ENCODE data around the gene DLG5. TPM values are rescaled to one million over a fixed set of nuclear protein-coding genes. Genes with fewer than 3 reads are reported as not detected.

DLG5 gene
- polyA plus RNA-seq, 3 donors from 2014 or later = 1.6 to 3.7 (median 1.9) TPM

GRCh38 chr10:77817541-77817940, 109.0 kb downstream of the DLG5 start:
- Mint-ChIP-seq H3K4me1 (no peaks in the 10 kb centered on the region), H3K27me3 (ENCODE audit: low read depth in 3 of 3) (peaks cover 1 to 3% (median 3%) of the 10 kb centered on the region in 3 donors), H3K27ac (peak overlapping the region in 1 of 6 donors; percentile 8), H3K4me3 (no peak overlapping the region), H3K36me3 (peaks cover 13 to 48% (median 34%) of the 10 kb centered on the region in 3 donors), H3K9me3 (no peaks in the 10 kb centered on the region)
- DNase-seq = no peak

DNA sequence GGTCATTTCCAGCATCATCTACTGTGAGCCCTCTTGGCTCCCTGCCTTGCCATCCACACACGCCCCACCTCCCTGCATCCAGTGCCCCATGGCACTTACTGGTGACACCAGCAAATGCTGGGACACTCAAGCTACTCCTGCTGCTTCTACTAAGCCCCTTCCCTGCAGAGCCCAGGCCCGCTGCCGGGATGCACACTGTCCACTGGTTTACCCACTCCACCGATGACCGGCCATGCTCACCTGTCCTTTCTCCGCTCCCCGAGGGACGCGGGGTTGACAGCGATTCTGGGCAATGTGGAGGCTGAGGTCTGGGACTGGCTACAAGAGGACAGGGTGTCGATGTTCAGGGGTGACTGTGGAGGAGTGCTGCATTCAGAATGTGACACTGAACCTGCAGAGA, 110.2 kb downstream of the DLG5 start:
- H3K36me3 Mint-ChIP-seq = peaks cover 16 to 49% (median 33%) of the 10 kb centered on the region in 3 donors
- H3K9me3 Mint-ChIP-seq = no peaks in the 10 kb centered on the region
- H3K4me3 Mint-ChIP-seq = no peak overlapping the region
- no peaks in the 10 kb centered on the region for H3K4me1 Mint-ChIP-seq
- H3K27ac Mint-ChIP-seq = no peak overlapping the region
- DNase-seq = no peak
- H3K27me3 Mint-ChIP-seq (ENCODE audit: low read depth in 3 of 3) = peaks cover 1 to 3% (median 3%) of the 10 kb centered on the region in 3 donors

DNA sequence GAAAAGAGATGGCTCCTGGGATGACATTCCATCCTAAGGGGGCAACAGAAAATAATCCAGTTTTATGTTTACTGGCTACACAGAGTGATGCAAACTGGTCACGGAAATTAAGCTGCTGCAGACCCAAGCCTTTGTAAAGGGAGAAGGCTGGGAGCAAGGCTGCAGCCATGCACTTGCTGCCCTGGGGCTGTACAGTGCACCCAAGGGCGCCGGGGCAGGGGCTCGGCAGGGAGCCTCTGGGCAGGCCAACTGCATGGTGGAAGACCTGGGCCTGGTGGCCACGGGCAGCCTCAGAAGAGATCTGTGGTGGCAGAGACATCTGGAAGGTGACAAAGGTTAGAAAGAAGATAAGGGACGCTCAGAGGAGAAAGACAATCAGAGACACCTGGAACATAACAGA, 113.8 kb downstream of the DLG5 start:
- no peak for DNase-seq
- peaks cover 25 to 58% (median 32%) of the 10 kb centered on the region in 3 donors for H3K36me3 Mint-ChIP-seq
- H3K27ac Mint-ChIP-seq = no peak overlapping the region
- peaks cover 0 to 2% (median 0%) of the 10 kb centered on the region in 3 donors for H3K27me3 Mint-ChIP-seq (ENCODE audit: low read depth in 3 of 3)
- H3K4me1 Mint-ChIP-seq = no peaks in the 10 kb centered on the region
- no peaks in the 10 kb centered on the region for H3K9me3 Mint-ChIP-seq
- no peak overlapping the region for H3K4me3 Mint-ChIP-seq

- no peak for DNase-seq
- Mint-ChIP-seq H3K4me3 (no peak overlapping the region), H3K36me3 (peaks cover 29 to 58% (median 34%) of the 10 kb centered on the region in 3 donors), H3K4me1 (no peaks in the 10 kb centered on the region), H3K27ac (no peak overlapping the region), H3K27me3 (ENCODE audit: low read depth in 3 of 3) (peaks cover 0 to 3% (median under 1%) of the 10 kb centered on the region in 3 donors), H3K9me3 (no peaks in the 10 kb centered on the region)
These were observed 114.6 kb downstream of the DLG5 start for GRCh38 chr10:77811831-77812430.

DNA sequence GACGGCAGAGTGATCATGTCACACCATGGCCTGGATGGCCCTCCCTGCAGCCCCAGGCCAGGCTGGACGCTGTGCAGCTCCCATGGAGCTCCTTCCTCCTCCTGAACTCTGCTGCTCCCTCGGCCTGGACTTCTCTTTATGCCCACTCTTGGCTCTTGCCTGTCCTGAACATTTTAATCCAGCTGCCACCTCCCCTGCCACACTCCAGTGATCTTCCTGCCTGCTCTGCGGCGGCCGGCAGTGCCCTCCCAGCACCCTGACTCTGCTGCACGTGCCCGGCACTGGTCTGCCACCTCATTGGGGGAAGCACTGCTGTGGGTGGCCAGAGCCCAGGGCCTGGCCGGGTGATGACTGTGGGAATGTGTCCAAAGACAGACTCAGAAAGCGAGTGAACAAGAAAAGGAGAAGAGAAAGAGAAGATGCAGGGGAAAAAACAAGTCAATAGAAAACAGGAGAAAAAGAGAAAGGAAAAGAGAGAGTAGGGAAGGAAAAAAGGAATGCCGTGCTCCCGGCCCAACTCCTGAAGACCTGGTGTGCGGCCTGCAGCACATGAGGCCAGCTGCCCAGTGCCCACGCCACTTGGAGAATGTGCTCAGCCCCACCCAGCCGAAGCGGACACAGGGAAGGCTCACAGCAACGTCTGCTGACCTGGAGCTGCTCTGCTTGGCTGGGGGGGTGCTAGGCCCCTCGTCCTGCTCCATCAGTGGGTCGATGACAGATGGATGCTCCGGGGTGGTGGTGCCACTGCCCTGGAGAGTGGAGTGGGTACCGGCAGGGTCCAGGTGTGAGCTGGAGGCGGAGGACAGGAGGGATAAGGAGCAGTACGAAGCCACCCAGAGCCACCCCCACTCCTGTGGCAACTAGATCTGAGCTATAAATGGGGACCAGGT, 115.9 kb downstream of the DLG5 start:
- no peak overlapping the region for H3K4me3 Mint-ChIP-seq
- no peaks in the 10 kb centered on the region for H3K4me1 Mint-ChIP-seq
- H3K36me3 Mint-ChIP-seq = peaks cover 29 to 61% (median 30%) of the 10 kb centered on the region in 3 donors
- H3K27ac Mint-ChIP-seq = no peak overlapping the region
- H3K27me3 Mint-ChIP-seq (ENCODE audit: low read depth in 3 of 3) = peaks cover 0 to 3% (median 2%) of the 10 kb centered on the region in 3 donors
- no peak for DNase-seq
- H3K9me3 Mint-ChIP-seq = no peaks in the 10 kb centered on the region

DNA sequence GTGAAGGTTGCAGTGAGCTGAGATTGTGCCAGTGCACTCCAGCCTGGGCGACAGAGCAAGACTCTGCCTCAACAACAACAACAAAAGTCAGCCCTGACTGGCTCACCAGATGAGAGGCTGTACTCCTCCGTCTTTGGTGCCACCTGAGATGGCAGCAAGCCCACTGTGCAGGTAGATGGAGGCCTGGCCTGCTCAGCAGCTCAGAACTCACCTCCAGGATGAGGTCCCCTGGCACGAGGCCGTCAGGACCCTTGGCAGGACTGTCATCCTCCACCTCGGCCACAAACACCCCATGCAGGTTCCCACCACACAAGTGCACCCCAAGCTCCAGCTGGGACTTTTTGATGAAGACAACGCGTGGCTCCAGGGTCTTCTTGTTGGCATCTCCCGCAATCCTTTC, 117.2 kb downstream of the DLG5 start:
- no peak overlapping the region for H3K27ac Mint-ChIP-seq
- H3K36me3 Mint-ChIP-seq = peaks cover 26 to 70% (median 29%) of the 10 kb centered on the region in 3 donors
- peaks cover 0 to 3% (median 2%) of the 10 kb centered on the region in 3 donors for H3K27me3 Mint-ChIP-seq (ENCODE audit: low read depth in 3 of 3)
- DNase-seq = no peak
- no peaks in the 10 kb centered on the region for H3K9me3 Mint-ChIP-seq
- no peaks in the 10 kb centered on the region for H3K4me1 Mint-ChIP-seq
- no peak overlapping the region for H3K4me3 Mint-ChIP-seq

GRCh38 chr10:77807706-77808105, 118.8 kb downstream of the DLG5 start:
- no peak for DNase-seq
- peaks cover 30 to 75% (median 32%) of the 10 kb centered on the region in 3 donors for H3K36me3 Mint-ChIP-seq
- H3K27me3 Mint-ChIP-seq (ENCODE audit: low read depth in 3 of 3) = peaks cover 0 to 4% (median 2%) of the 10 kb centered on the region in 3 donors
- H3K4me1 Mint-ChIP-seq = no peaks in the 10 kb centered on the region
- peak overlapping the region in 1 of 6 donors; percentile 53 for H3K27ac Mint-ChIP-seq
- H3K4me3 Mint-ChIP-seq = no peak overlapping the region
- no peaks in the 10 kb centered on the region for H3K9me3 Mint-ChIP-seq

DNA sequence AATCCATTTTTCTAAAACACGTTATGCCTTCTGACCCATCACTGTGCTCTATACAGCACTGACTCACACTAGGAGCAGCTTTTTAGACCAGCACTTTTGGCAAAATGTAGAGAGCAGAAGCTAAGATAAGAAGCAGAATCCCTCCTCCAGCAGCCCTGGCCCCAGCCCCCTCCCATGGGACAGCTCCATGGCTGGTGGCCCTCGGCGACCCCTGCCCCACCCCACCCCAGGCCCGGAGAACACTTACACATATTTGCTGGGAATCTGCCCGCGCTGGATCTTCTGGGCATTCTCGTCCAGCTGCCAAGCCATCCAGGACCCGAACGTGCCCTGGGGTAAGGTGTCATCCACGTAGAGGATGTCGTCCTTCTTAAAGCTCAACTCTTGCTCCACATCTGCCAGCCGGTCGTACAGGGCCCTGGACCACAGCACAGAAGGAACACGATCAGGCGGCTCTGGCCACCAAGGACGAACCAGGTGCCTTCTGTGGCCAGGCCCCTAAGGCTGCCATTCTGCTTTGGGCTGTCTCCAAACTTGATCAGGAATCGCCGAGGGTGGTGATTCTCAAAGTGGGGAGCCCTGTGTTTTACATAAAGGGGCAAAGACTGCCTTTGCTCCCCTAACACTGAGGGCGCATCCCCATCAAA, 119.9 kb downstream of the DLG5 start:
- DNase-seq = no peak
- peaks cover 31 to 78% (median 35%) of the 10 kb centered on the region in 3 donors for H3K36me3 Mint-ChIP-seq
- peaks cover 8 to 9% of the 10 kb centered on the region in 2 donors for H3K4me1 Mint-ChIP-seq
- H3K9me3 Mint-ChIP-seq = no peaks in the 10 kb centered on the region
- H3K4me3 Mint-ChIP-seq = no peak overlapping the region
- no peak overlapping the region for H3K27ac Mint-ChIP-seq
- H3K27me3 Mint-ChIP-seq (ENCODE audit: low read depth in 3 of 3) = peaks cover 0 to 4% (median 2%) of the 10 kb centered on the region in 3 donors

GRCh38 chr10:77805676-77806075, 120.9 kb downstream of the DLG5 start:
- Mint-ChIP-seq H3K4me1 (peaks cover 18 to 19% of the 10 kb centered on the region in 2 donors), H3K27ac (peak overlapping the region in 1 of 6 donors; percentile 34), H3K9me3 (no peaks in the 10 kb centered on the region), H3K4me3 (no peak overlapping the region), H3K36me3 (peaks cover 31 to 74% (median 33%) of the 10 kb centered on the region in 3 donors), H3K27me3 (ENCODE audit: low read depth in 3 of 3) (peaks cover 0 to 4% (median 2%) of the 10 kb centered on the region in 3 donors)
- no peak for DNase-seq

- Mint-ChIP-seq H3K36me3 (peaks cover 24 to 72% (median 25%) of the 10 kb centered on the region in 3 donors), H3K27ac (peak overlapping the region in 1 of 6 donors; percentile 13), H3K4me3 (no peak overlapping the region), H3K27me3 (ENCODE audit: low read depth in 3 of 3) (peaks cover 4 to 5% (median 4%) of the 10 kb centered on the region in 3 donors), H3K9me3 (no peaks in the 10 kb centered on the region), H3K4me1 (peaks cover 28 to 29% of the 10 kb centered on the region in 2 donors)
- DNase-seq = no peak
These were observed 122.2 kb downstream of the DLG5 start for GRCh38 chr10:77804371-77804770.

- peaks cover 2 to 7% (median 6%) of the 10 kb centered on the region in 3 donors for H3K27me3 Mint-ChIP-seq (ENCODE audit: low read depth in 3 of 3)
- peaks cover 29 to 68% (median 34%) of the 10 kb centered on the region in 3 donors for H3K36me3 Mint-ChIP-seq
- peak; percentile 59 to 73 (median 60) for DNase-seq
- H3K4me3 Mint-ChIP-seq = peak overlapping the region; percentile 11 to 54 (median 51)
- peak overlapping the region; percentile 79 to 95 (median 91) for H3K27ac Mint-ChIP-seq
- H3K4me1 Mint-ChIP-seq = peaks cover 37 to 46% of the 10 kb centered on the region in 2 donors
- H3K9me3 Mint-ChIP-seq = no peaks in the 10 kb centered on the region
These were observed 124.9 kb downstream of the DLG5 start for GRCh38 chr10:77801474-77802161.

DNA sequence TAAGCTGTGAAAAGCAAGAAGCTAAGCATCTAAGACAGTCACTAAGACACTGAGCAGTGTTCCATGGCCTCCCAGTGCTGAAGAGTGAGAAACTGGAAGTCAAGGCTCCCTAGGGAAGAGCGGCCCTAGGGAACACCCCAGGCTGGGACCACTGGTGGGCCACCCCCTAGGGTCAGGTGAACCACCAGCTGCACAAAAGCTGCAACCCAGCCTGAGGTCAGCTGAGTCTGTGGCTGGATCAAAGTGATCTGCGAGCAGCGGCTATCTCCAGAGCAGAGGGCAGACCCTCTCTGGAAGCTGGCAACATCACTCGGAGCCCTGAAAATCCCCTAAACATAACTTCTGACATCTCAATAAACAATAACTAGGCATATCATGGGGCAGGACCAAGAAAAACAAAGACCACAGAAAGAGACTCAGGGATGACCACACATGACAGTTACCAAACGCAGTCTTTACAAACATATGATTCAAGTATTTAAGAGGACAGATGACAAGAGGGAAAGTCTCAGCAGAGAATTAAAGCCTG, 125.8 kb downstream of the DLG5 start:
- no peaks in the 10 kb centered on the region for H3K9me3 Mint-ChIP-seq
- H3K27me3 Mint-ChIP-seq (ENCODE audit: low read depth in 3 of 3) = peaks cover 2 to 7% (median 6%) of the 10 kb centered on the region in 3 donors
- peak overlapping the region; percentile 11 to 54 (median 51) for H3K4me3 Mint-ChIP-seq
- H3K27ac Mint-ChIP-seq = peak overlapping the region; percentile 79 to 95 (median 91)
- peak in 1 of 3 donors; percentile 5 for DNase-seq
- H3K4me1 Mint-ChIP-seq = peaks cover 37 to 46% of the 10 kb centered on the region in 2 donors
- H3K36me3 Mint-ChIP-seq = peaks cover 29 to 65% (median 34%) of the 10 kb centered on the region in 3 donors

DNA sequence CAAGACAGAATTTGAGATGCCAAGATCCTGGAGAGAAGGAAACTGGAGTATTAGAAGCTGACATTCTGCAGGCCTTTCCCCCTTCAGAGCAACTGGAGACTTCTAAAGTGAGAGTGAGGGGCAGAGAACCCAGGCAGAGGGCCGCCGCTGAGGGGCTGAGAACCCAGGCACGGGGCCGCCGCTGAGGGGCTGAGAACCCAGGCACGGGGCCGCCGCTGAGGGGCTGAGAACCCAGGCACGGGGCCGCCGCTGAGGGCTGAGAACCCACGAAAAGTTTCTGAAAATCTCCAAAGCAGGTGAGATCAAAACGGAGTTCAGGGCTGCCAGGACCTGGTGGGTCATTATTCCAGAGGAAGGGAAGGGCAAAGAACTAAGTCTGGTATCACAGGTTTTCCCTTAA, 126.2 kb downstream of the DLG5 start:
- peaks cover 29 to 65% (median 37%) of the 10 kb centered on the region in 3 donors for H3K36me3 Mint-ChIP-seq
- no peaks in the 10 kb centered on the region for H3K9me3 Mint-ChIP-seq
- peak overlapping the region in 4 of 6 donors; percentile 80 to 96 (median 84) for H3K27ac Mint-ChIP-seq
- DNase-seq = no peak
- H3K4me3 Mint-ChIP-seq = peak overlapping the region in 2 of 5 donors; percentile 54 to 61
- H3K4me1 Mint-ChIP-seq = peaks cover 37 to 46% of the 10 kb centered on the region in 2 donors
- peaks cover 2 to 7% (median 6%) of the 10 kb centered on the region in 3 donors for H3K27me3 Mint-ChIP-seq (ENCODE audit: low read depth in 3 of 3)

Measured in immature natural killer cell (primary cell).